Fibroblast of lung (primary cell): ENCODE results near the gene ZNF532.

ENCODE experiments used
- CTCF ChIP-seq, 2 donors: IDR thresholded peaks in 1 of 2; conservative IDR thresholded peaks in 1 of 2; 1 replicate in 1 of 2; 2 replicates in 1 of 2; pipeline ENCODE4 v1.5.1; 2011 to 2012; ENCODE audit warnings: low read length in 2 of 2, control low read depth in 1 of 2, inconsistent platforms in 1 of 2, low read depth in 1 of 2, mild to moderate bottlenecking in 1 of 2
- EZH2 ChIP-seq: IDR thresholded peaks from 2 replicates; pipeline ENCODE4 v1.5.1; 2012; ENCODE audit warnings: low read length, control low read depth, mild to moderate bottlenecking; ENCODE audit errors: missing control alignments

DNA sequence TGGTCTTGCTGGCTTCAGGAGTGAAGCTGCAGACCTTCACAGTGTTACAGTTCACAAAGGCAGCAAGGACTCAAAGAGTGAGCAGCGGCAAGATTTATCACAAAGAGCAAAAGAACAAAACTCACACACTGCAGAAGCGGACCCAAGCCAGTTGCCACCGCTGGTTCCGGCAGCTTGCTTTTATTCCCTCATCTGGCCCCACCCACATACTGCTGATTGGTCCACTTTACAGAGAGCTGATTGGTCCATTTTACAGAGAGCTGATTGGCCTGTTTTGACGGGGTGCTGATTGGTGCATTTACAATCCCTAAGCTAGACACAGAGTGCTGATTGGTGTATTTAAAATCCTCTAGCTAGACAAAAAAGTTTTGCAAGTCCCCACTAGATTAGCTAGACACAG lies 37.2 kb upstream of the ZNF532 start:
- TF ChIP-seq CTCF (conservative IDR thresholded peaks at IDR 0.05 in 1 of 2, IDR thresholded peaks at IDR 0.05 in 1 of 2; ENCODE audit: low read depth in 1 of 2, low read length in 2 of 2) (no peak), EZH2 (no peak)
